ENCODE results near the gene ZFP1. TPM values are rescaled to one million over a fixed set of nuclear protein-coding genes. Genes with fewer than 3 reads are reported as not detected.
A peak's percentile ranks its signal among the peaks of the same experiment; 100 is the strongest.

ZFP1 gene
- total and polyA plus RNA-seq, 9 of the 15 experiments (the other 6 are each of a cell fraction or from before 2014, with no cell fraction given), result 2.6 to 14.7 (median 11.6) TPM

- TF ChIP-seq YY1 (IDR thresholded peaks at IDR 0.05; ENCODE audit: borderline replicate concordance in 1 of 3, control insufficient read depth in 1 of 3, extremely low read depth in 1 of 3, insufficient read depth in 3 of 3, insufficient read length in 1 of 3, insufficient replicate concordance in 2 of 3, low read depth in 1 of 3, low read length in 2 of 3) (no peak), ZNF717 (CRISPR knock-in tag; IDR thresholded peaks at IDR 0.05) (no peak), ZNF764 (CRISPR knock-in tag; IDR thresholded peaks at IDR 0.05; ENCODE audit: low read depth) (no peak), MCM2 (IDR thresholded peaks at IDR 0.05; ENCODE audit: low read depth) (no peak), CBX3 (IDR thresholded peaks at IDR 0.05; ENCODE audit: borderline replicate concordance in 1 of 2, low read length in 2 of 2) (no peak), ZNF140 (CRISPR knock-in tag; IDR thresholded peaks at IDR 0.05) (peak; percentile 86), HOMEZ (CRISPR knock-in tag; IDR thresholded peaks at IDR 0.05) (no peak), ZNF512 (tag; IDR thresholded peaks at IDR 0.05) (no peak), KDM1A (IDR thresholded peaks at IDR 0.05) (no peak), POLR3G (IDR thresholded peaks at IDR 0.05; ENCODE audit: extremely low read depth, insufficient read length, insufficient replicate concordance) (no peak), SNIP1 (IDR thresholded peaks at IDR 0.05; ENCODE audit: low read depth) (no peak), NFIX (CRISPR knock-in tag; IDR thresholded peaks at IDR 0.05; ENCODE audit: low read depth) (peak; percentile 6; the same call in 1 of the 2 replicates), FOXJ3 (CRISPR knock-in tag; IDR thresholded peaks at IDR 0.05) (no peak), FIP1L1 (IDR thresholded peaks at IDR 0.05; ENCODE audit: low read depth, low read length, poor library complexity, severe bottlenecking) (no peak), ZNF644 (tag; IDR thresholded peaks at IDR 0.05; ENCODE audit: low read depth) (no peak), LEF1 (IDR thresholded peaks at IDR 0.05) (no peak), CUX1 (CRISPR knock-in tag; IDR thresholded peaks at IDR 0.05) (no peak), FOXA1 (IDR thresholded peaks at IDR 0.05; ENCODE audit: borderline replicate concordance) (no peak), DPF2 (IDR thresholded peaks at IDR 0.05) (no peak)
These were observed 25.7 kb upstream of the ZFP1 start (continued) for GRCh38 chr16:75122609-75123008.

Measured in K562 (cell line).